Smooth muscle cell (in vitro differentiated cells): ENCODE measurements around the gene MRC1. TPM values are rescaled to one million over a fixed set of nuclear protein-coding genes. Genes with fewer than 3 reads are reported as not detected.

ENCODE experiments used
- DNase-seq: peaks from one replicate; lab custom pipeline; 2025; ENCODE audit not compliant: unreplicated experiment; lab: John Stamatoyannopoulos, UW
- H2AFZ ChIP-seq: fragments of 200-600 bp; sonication (generic); 2 replicates; pipeline ENCODE4 v1.6.0; 2016; ENCODE audit warnings: antibody characterized with exemption, low read depth, mild to moderate bottlenecking
- H3F3A ChIP-seq: fragments of 200-600 bp; sonication (generic); 2 replicates; pipeline ENCODE4 v1.6.0; 2017; ENCODE audit warnings: antibody characterized with exemption, low read depth
- H3K27ac ChIP-seq: fragments of 200-600 bp; sonication (generic); 2 replicates; pipeline ENCODE4 v1.5.1; 2016; ENCODE audit warnings: low read depth, mild to moderate bottlenecking
- H3K27me3 ChIP-seq: fragments of 200-600 bp; sonication (generic); 2 replicates; pipeline ENCODE4 v1.6.1; 2016; ENCODE audit warnings: low read depth, mild to moderate bottlenecking
- H3K36me3 ChIP-seq: fragments of 200-600 bp; sonication (generic); 2 replicates; pipeline ENCODE4 v1.5.1; 2016; ENCODE audit warnings: low read depth
- H3K4me1 ChIP-seq: fragments of 200-600 bp; sonication (generic); 2 replicates; pipeline ENCODE4 v1.5.1; 2016; ENCODE audit warnings: low read depth
- H3K4me2 ChIP-seq: fragments of 200-600 bp; sonication (generic); 2 replicates; pipeline ENCODE4 v1.6.0; 2016; ENCODE audit warnings: mild to moderate bottlenecking
- H3K4me3 ChIP-seq: fragments of 200-600 bp; sonication (generic); 2 replicates; pipeline ENCODE4 v1.5.1; 2016; ENCODE audit warnings: mild to moderate bottlenecking
- H3K79me2 ChIP-seq: fragments of 200-600 bp; sonication (generic); 2 replicates; pipeline ENCODE4 v1.6.0; 2016; ENCODE audit warnings: low read depth, mild to moderate bottlenecking
- H3K9ac ChIP-seq: fragments of 200-600 bp; sonication (generic); 2 replicates; pipeline ENCODE4 v1.6.0; 2016; ENCODE audit warnings: low read depth
- H3K9me3 ChIP-seq: fragments of 200-600 bp; sonication (generic); replicated peaks from 2 replicates; pipeline ENCODE4 v1.5.1; 2016; ENCODE audit warnings: low read depth
- H4K20me1 ChIP-seq: fragments of 200-600 bp; sonication (generic); 2 replicates; pipeline ENCODE4 v1.6.0; 2016; ENCODE audit warnings: low read depth
- WGBS: methylation state at CpG from one replicate; pipeline ENCODE4 v1.1.7; 2016; ENCODE audit warnings: low lambda C conversion rate; 5-methylcytosine and 5-hydroxymethylcytosine counted together
- polyA plus RNA-seq: library from polyadenylated mRNA; unstranded; fragments of >200 nt; fragmentation: Nextera tagmentation; extraction: Ambion mirVana; gene quantifications from 2 replicates; pipeline ENCODE4 v1.2.1, GENCODE V29; 2016
- total RNA-seq: library from RNA; depleted of rRNA; stranded (reverse); fragments of >200 nt; gene quantifications from 2 replicates; pipeline ENCODE4 v1.2.3, GENCODE V29; 2014
- TF ChIP-seq, protein P1 (sequence below): fragments of 200-600 bp; sonication (generic); IDR thresholded peaks from 2 replicates; pipeline ENCODE4 v1.5.1; 2017; ENCODE audit warnings: borderline replicate concordance, mild to moderate bottlenecking, antibody characterized with exemption; ENCODE audit not compliant: insufficient read depth, poor library complexity, severe bottlenecking

The MRC1 gene
- total and polyA plus RNA-seq, 2 experiments from 2014 or later: not detected

DNA sequence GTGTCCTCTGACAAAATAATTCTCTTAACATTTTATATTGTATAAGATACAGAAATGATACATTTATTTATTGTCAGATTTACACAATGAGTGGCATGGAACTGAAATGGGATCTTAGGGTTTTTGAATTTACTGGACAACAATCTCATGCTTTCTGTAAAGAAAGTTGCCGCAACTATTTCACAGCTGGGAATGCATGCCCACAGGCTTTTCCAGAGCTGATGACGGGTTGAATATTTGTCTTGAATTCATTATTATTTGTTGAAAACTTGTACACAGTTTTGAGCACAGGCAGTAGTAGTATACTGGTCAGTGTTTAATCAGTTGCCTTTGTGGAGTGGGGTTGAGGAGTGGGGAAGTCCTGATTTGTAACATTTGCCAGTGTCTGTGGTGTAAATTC is 20.5 kb upstream of the MRC1 start:
- Histone ChIP-seq H3K4me2 (no peak overlapping the region), H3F3A (no peaks in the 10 kb centered on the region), H3K27ac (peak overlapping the region; percentile 34), H3K27me3 (no peaks in the 10 kb centered on the region), H4K20me1 (no peaks in the 10 kb centered on the region), H3K36me3 (no peaks in the 10 kb centered on the region), H3K79me2 (no peaks in the 10 kb centered on the region), H3K4me1 (peaks cover 8% of the 10 kb centered on the region), H2AFZ (no peak overlapping the region), H3K9ac (no peak overlapping the region), H3K9me3 (no peaks in the 10 kb centered on the region), H3K4me3 (no peak overlapping the region)
- DNase-seq: no peak
- 67% methylated on average over 2 of the region's 2 CpGs for WGBS
- TF ChIP-seq, protein P1, sequence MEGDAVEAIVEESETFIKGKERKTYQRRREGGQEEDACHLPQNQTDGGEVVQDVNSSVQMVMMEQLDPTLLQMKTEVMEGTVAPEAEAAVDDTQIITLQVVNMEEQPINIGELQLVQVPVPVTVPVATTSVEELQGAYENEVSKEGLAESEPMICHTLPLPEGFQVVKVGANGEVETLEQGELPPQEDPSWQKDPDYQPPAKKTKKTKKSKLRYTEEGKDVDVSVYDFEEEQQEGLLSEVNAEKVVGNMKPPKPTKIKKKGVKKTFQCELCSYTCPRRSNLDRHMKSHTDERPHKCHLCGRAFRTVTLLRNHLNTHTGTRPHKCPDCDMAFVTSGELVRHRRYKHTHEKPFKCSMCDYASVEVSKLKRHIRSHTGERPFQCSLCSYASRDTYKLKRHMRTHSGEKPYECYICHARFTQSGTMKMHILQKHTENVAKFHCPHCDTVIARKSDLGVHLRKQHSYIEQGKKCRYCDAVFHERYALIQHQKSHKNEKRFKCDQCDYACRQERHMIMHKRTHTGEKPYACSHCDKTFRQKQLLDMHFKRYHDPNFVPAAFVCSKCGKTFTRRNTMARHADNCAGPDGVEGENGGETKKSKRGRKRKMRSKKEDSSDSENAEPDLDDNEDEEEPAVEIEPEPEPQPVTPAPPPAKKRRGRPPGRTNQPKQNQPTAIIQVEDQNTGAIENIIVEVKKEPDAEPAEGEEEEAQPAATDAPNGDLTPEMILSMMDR: no peak

DNA sequence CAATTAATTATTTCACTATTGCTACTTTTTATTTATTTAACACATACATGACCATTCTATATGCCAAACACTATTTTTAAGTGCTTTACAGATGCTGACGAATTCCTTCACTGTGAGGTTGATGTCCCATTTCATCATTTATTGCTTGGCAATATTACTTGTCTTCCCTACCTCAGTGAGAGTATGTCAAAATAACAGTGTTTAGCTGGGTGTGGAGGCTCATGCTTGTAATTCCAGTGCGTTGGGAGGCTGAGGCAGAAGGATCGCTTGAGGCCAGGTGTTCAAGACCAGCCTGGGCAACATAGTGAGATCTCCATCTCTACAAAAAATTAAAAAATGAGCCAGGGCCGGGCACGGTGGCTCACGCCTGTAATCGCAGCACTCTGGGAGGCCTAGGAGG is 19.8 kb upstream of the MRC1 start:
- peaks cover 8% of the 10 kb centered on the region for H3K4me1 ChIP-seq
- H3K79me2 ChIP-seq: no peaks in the 10 kb centered on the region
- no peaks in the 10 kb centered on the region for H3K36me3 ChIP-seq
- H2AFZ ChIP-seq: no peak overlapping the region
- no peaks in the 10 kb centered on the region for H3K27me3 ChIP-seq
- H3K9me3 ChIP-seq: no peaks in the 10 kb centered on the region
- TF ChIP-seq, protein P1: no peak
- WGBS: 93% methylated on average over 7 of the region's 7 CpGs
- H3K27ac ChIP-seq: no peak overlapping the region
- H4K20me1 ChIP-seq: no peaks in the 10 kb centered on the region
- H3K9ac ChIP-seq: no peak overlapping the region
- H3F3A ChIP-seq: no peaks in the 10 kb centered on the region
- no peak overlapping the region for H3K4me2 ChIP-seq
- H3K4me3 ChIP-seq: no peak overlapping the region
- DNase-seq: no peak

DNA sequence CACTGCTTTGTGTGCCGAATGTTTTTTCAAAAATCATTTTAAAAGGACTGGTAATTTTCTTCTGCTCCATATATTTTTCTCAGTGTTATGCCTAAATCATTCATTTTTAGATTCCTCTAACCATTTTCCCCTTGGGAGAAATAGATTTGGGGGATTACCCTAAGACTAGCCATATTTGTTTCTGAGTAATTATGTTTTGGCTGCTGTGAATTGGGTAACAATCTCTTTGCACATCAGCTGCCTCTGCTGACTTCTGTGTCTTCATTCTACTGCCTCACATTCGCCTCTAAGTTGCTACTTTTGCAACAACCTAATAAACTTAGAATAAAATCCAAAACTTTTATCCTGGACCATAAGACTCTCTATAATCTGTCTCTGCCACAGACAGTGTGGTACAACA is 18.5 kb upstream of the MRC1 start:
- H3K4me3 ChIP-seq: no peak overlapping the region
- 90% methylated on average over 2 of the region's 2 CpGs for WGBS
- TF ChIP-seq, protein P1: no peak
- H3K27me3 ChIP-seq: no peaks in the 10 kb centered on the region
- no peaks in the 10 kb centered on the region for H3F3A ChIP-seq
- H3K9ac ChIP-seq: no peak overlapping the region
- H4K20me1 ChIP-seq: no peaks in the 10 kb centered on the region
- no peak overlapping the region for H3K4me2 ChIP-seq
- peaks cover 8% of the 10 kb centered on the region for H3K4me1 ChIP-seq
- no peak overlapping the region for H3K27ac ChIP-seq
- H3K36me3 ChIP-seq: no peaks in the 10 kb centered on the region
- DNase-seq: no peak
- H3K79me2 ChIP-seq: no peaks in the 10 kb centered on the region
- no peak overlapping the region for H2AFZ ChIP-seq
- no peaks in the 10 kb centered on the region for H3K9me3 ChIP-seq

DNA sequence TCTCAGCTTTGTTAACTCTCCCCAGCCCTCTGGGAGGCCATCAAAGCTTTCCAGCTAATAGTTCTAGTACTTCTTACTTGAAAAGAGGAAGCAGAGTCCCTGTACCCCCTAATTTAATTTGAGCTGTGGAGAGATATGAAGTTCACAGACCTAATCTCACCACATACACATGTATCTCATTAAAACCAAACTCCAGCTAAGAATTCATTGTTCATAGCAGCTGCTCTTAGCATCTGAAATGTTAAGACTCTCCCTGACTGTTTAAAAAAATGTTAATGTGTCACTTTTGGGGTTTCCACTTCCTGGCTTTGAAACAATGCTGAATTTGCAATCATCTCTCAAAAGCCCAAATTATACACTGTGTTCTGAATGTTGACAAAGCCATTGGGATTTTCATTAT is 16.2 kb upstream of the MRC1 start:
- Histone ChIP-seq H3F3A (no peaks in the 10 kb centered on the region), H3K4me3 (no peak overlapping the region), H3K27ac (no peak overlapping the region), H3K9me3 (no peaks in the 10 kb centered on the region), H3K4me2 (no peak overlapping the region), H4K20me1 (no peaks in the 10 kb centered on the region), H3K4me1 (peaks cover 4% of the 10 kb centered on the region), H2AFZ (peak overlapping the region; percentile 18), H3K9ac (no peak overlapping the region), H3K36me3 (no peaks in the 10 kb centered on the region), H3K79me2 (no peaks in the 10 kb centered on the region), H3K27me3 (no peaks in the 10 kb centered on the region)
- TF ChIP-seq, protein P1: no peak
- DNase-seq: no peak
